Bronchus fibroblast of lung (primary cell): ENCODE data around the gene LGALS7. TPM values are rescaled to one million over a fixed set of nuclear protein-coding genes. Genes with fewer than 3 reads are reported as not detected.

Source experiments
- total RNA-seq: library from RNA; depleted of rRNA; stranded (reverse); fragments of >200 nt; gene quantifications from 2 replicates; pipeline ENCODE4 v1.2.3, GENCODE V29; 2015

The LGALS7 gene
- 2.1 TPM in 1 of 2 replicates, not detected in the other for total RNA-seq

DNA sequence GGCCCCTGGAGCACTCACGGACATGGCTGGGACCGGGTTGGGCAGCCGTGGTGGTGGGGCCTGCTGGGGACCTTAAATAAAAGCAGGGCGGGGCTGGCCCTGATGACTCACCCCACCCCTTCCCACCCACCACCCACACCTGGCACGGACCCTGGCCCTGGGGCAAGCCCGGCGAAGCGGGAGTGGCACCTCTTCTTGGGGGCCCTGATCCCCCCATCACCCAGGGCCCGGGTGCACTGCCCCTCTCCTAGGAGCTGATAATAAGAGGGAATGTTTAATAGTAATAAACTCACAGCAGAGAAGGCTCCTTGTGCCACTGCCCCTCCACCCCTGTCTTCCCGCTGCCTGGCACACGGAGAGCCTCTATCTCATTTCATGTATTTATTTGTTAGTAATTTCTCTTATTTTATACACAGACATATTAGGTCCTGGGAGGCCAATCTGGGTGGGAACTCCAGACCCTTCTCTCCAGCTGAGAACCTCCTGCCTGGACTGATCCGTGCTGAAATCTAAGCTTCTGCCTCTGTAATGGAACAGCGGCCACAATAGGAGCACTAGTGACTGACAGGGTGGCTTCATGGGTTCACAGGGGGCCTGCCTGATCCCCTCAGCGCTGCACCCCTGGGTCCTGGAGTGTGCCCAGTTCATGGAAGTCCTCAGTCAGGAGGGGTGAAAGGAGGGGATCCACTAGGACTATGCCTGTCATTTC is at the start of gene LGALS7:
Gene LGALS7, minus strand, starts transcription at position 49 of the 709 bp plus-strand sequence. Its CDS starts 25 bp downstream, at position 24.

GRCh38 chr19:38812841-38813320 is 39.6 kb upstream of the LGALS7 start, which contains the start of gene LGALS4:
Gene LGALS4, minus strand, starts transcription at chr19:38812945. Its CDS starts 59 bp downstream, at chr19:38812886.

DNA sequence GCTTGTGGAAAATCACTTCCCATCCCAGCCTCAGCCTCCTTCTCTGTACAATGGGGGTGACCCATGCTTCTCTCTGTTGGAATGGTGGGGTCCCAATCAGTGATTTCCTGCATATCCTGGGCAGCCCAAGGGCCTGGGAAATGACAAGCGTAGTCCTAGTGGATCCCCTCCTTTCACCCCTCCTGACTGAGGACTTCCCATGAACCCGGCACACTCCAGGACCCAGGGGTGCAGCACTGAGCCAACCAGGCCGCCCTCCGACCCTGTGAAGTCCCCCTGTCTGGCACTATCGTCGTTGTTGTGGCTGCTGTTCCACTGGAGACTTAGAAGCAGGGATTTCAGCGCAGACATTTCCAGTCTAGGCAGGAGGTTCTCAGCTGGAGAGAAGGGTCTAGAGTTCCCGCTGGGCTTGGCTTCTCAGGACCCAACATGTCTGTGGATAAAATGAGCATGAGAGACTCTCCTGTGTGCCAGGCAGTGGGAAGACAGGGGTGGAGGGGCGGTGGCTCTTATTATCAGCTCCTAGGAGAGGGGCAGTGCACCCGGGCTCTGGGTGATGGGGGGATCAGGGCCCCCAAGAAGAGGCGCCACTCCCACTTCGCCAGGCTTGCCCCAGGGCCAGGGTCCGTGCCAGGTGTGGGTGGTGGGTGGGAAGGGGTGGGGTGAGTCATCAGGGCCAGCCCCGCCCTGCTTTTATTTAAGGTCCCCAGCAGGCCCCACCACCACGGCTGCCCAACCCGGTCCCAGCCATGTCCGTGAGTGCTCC is 15.3 kb upstream of the LGALS7 start, which contains the start of gene LGALS7B:
Gene LGALS7B, plus strand, starts transcription at position 723 of the 766 bp plus-strand sequence. Its CDS starts 27 bp downstream, at position 750.

GRCh38 chr19:38744298-38744681 is 29.0 kb downstream of the LGALS7 start, which contains the start of gene CAPN12:
Gene CAPN12, minus strand, starts transcription at chr19:38744474. Its CDS starts 309 bp downstream, at chr19:38744165.

Other genes starting within 250 kb of the LGALS7 start
- under 0.01 and 0.34 TPM in 2 replicates for gene MAP4K1, start 155.6 kb downstream of the LGALS7 start, total RNA-seq
- 664 and 711 TPM in 2 replicates for gene EIF3K, start 154.3 kb downstream of the LGALS7 start, total RNA-seq
- gene ACTN4, start 125.9 kb downstream of the LGALS7 start, total RNA-seq: 333 and 342 TPM in 2 replicates
- gene CAPN12, start 29.0 kb downstream of the LGALS7 start, total RNA-seq: 0.50 and 1.5 TPM in 2 replicates
- not detected in 2 replicates for gene LGALS7B, start 15.7 kb upstream of the LGALS7 start, total RNA-seq
- 0.15 TPM in 1 of 2 replicates, not detected in the other for gene LGALS4, start 39.4 kb upstream of the LGALS7 start, total RNA-seq
- gene ECH1, start 58.3 kb upstream of the LGALS7 start, total RNA-seq: 40.0 and 45.9 TPM in 2 replicates
- gene HNRNPL, start 76.5 kb upstream of the LGALS7 start, total RNA-seq: 266 and 278 TPM in 2 replicates
- 2.2 and 3.9 TPM in 2 replicates for gene RINL, start 104.8 kb upstream of the LGALS7 start, total RNA-seq
- 37.7 and 45.0 TPM in 2 replicates for gene SIRT2, start 126.1 kb upstream of the LGALS7 start, total RNA-seq
- gene NFKBIB, start 126.5 kb upstream of the LGALS7 start, total RNA-seq: 17.4 and 18.5 TPM in 2 replicates
- not detected in 2 replicates for gene CCER2, start 138.7 kb upstream of the LGALS7 start, total RNA-seq
- gene SARS2, start 157.2 kb upstream of the LGALS7 start, total RNA-seq: 24.2 and 32.8 TPM in 2 replicates
- gene MRPS12, start 157.4 kb upstream of the LGALS7 start, total RNA-seq: 64.8 and 67.6 TPM in 2 replicates
- 20.3 and 27.5 TPM in 2 replicates for gene FBXO17, start 202.2 kb upstream of the LGALS7 start, total RNA-seq